HepG2 (cell line): ENCODE results near the gene DDX1. TPM values are rescaled to one million over a fixed set of nuclear protein-coding genes. Genes with fewer than 3 reads are reported as not detected.
A peak's percentile ranks its signal among the peaks of the same experiment; 100 is the strongest.

Source experiments
- DPF2 ChIP-seq: sonication (generic); formaldehyde crosslinking; IDR thresholded peaks from 2 replicates; pipeline ENCODE4 v1.4.0; 2020; ENCODE audit warnings: mild to moderate bottlenecking, low read depth, missing genetic modification reagents, borderline replicate concordance
- SOX6 ChIP-seq, 2 experiments: fragments of 450-650 bp in 1 of 2; sonication (generic) in 1 of 2; formaldehyde crosslinking in 1 of 2; IDR thresholded peaks; 2 replicates each; pipeline versions ENCODE4 v1.4.0 to v1.6.1; 2017 to 2020; ENCODE audit warnings: antibody characterized with exemption in 1 of 2, mild to moderate bottlenecking in 1 of 2, missing genetic modification reagents in 1 of 2
- polyA plus RNA-seq, 8 experiments: library from polyadenylated mRNA; depleted of rRNA in 3 of 8; stranded (reverse) in 7 of 8; unstranded in 1 of 8; fragments of >200 nt; fragmentation: Illumina TruSeq in 4 of 8; extraction: Trizol in 4 of 8; gene quantifications; 2 replicates each; pipeline versions ENCODE4 v1.2.1 to v1.2.3, GENCODE V29; 2011 to 2016; ENCODE audit warnings: low read depth in 4 of 8, missing spikeins in 1 of 8, mixed read lengths in 1 of 8; ENCODE audit not compliant: insufficient read depth in 1 of 8
- total RNA-seq, 5 experiments: library from RNA; depleted of rRNA; stranded (reverse); fragments of >200 nt; fragmentation: Illumina TruSeq; extraction: Trizol; gene quantifications; 2 replicates each; pipeline ENCODE4 v1.2.3, GENCODE V29; 2016; ENCODE audit warnings: low read depth in 1 of 5
- TF ChIP-seq, protein P1 (sequence below): sonication (generic); formaldehyde crosslinking; IDR thresholded peaks from 2 replicates; pipeline ENCODE4 v1.5.1; 2020; ENCODE audit warnings: mild to moderate bottlenecking, missing genetic modification reagents, borderline replicate concordance
- TF ChIP-seq, protein P2 (sequence below): conservative IDR thresholded peaks from 2 replicates; pipeline ENCODE4 v1.6.1; 2018; ENCODE audit warnings: missing genetic modification reagents

Gene DDX1
- total and polyA plus RNA-seq, 2 of the 13 experiments (the other 11 are each of a cell fraction or from before 2014, with no cell fraction given) = 81.6 to 130 TPM

DNA sequence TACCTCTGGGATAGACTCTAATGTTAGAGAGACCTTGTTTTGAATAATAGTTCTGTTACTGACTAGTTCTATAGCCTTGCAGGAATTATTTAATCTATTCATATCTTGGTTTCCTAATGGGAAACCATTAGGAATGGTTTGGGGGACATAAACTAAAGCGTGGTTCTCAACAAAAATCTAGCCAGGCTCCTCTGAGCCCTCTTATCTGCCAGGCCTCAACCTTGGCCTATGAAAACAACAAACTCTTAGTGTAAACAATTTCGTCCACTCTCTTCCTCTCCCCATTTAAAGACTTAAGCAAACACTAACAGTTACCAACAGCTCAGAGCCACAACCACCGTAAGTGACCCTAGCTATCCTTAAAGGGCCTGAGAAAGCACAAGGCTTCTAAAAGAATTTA lies 19.9 kb upstream of the DDX1 start (continued):
- TF ChIP-seq DPF2 (CRISPR knock-in tag) (no peak), SOX6 (IDR thresholded peaks at IDR 0.05) (no peak), SOX6 (CRISPR knock-in tag; IDR thresholded peaks at IDR 0.05) (0 out of 2 replicates have a peak, but pooled peaks have one; percentile 20)
- TF ChIP-seq, protein P1, sequence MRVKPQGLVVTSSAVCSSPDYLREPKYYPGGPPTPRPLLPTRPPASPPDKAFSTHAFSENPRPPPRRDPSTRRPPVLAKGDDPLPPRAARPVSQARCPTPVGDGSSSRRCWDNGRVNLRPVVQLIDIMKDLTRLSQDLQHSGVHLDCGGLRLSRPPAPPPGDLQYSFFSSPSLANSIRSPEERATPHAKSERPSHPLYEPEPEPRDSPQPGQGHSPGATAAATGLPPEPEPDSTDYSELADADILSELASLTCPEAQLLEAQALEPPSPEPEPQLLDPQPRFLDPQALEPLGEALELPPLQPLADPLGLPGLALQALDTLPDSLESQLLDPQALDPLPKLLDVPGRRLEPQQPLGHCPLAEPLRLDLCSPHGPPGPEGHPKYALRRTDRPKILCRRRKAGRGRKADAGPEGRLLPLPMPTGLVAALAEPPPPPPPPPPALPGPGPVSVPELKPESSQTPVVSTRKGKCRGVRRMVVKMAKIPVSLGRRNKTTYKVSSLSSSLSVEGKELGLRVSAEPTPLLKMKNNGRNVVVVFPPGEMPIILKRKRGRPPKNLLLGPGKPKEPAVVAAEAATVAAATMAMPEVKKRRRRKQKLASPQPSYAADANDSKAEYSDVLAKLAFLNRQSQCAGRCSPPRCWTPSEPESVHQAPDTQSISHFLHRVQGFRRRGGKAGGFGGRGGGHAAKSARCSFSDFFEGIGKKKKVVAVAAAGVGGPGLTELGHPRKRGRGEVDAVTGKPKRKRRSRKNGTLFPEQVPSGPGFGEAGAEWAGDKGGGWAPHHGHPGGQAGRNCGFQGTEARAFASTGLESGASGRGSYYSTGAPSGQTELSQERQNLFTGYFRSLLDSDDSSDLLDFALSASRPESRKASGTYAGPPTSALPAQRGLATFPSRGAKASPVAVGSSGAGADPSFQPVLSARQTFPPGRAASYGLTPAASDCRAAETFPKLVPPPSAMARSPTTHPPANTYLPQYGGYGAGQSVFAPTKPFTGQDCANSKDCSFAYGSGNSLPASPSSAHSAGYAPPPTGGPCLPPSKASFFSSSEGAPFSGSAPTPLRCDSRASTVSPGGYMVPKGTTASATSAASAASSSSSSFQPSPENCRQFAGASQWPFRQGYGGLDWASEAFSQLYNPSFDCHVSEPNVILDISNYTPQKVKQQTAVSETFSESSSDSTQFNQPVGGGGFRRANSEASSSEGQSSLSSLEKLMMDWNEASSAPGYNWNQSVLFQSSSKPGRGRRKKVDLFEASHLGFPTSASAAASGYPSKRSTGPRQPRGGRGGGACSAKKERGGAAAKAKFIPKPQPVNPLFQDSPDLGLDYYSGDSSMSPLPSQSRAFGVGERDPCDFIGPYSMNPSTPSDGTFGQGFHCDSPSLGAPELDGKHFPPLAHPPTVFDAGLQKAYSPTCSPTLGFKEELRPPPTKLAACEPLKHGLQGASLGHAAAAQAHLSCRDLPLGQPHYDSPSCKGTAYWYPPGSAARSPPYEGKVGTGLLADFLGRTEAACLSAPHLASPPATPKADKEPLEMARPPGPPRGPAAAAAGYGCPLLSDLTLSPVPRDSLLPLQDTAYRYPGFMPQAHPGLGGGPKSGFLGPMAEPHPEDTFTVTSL (CRISPR knock-in tag) = peak; percentile 53; the same call in 1 of the 2 replicates
- TF ChIP-seq, protein P2, sequence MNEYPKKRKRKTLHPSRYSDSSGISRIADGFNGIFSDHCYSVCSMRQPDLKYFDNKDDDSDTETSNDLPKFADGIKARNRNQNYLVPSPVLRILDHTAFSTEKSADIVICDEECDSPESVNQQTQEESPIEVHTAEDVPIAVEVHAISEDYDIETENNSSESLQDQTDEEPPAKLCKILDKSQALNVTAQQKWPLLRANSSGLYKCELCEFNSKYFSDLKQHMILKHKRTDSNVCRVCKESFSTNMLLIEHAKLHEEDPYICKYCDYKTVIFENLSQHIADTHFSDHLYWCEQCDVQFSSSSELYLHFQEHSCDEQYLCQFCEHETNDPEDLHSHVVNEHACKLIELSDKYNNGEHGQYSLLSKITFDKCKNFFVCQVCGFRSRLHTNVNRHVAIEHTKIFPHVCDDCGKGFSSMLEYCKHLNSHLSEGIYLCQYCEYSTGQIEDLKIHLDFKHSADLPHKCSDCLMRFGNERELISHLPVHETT (CRISPR knock-in tag) = no peak
- TF ChIP-seq, all 625 proteins: peak for 33
